ENCODE results near the gene RBM14.

- TF ChIP-seq, protein P1, sequence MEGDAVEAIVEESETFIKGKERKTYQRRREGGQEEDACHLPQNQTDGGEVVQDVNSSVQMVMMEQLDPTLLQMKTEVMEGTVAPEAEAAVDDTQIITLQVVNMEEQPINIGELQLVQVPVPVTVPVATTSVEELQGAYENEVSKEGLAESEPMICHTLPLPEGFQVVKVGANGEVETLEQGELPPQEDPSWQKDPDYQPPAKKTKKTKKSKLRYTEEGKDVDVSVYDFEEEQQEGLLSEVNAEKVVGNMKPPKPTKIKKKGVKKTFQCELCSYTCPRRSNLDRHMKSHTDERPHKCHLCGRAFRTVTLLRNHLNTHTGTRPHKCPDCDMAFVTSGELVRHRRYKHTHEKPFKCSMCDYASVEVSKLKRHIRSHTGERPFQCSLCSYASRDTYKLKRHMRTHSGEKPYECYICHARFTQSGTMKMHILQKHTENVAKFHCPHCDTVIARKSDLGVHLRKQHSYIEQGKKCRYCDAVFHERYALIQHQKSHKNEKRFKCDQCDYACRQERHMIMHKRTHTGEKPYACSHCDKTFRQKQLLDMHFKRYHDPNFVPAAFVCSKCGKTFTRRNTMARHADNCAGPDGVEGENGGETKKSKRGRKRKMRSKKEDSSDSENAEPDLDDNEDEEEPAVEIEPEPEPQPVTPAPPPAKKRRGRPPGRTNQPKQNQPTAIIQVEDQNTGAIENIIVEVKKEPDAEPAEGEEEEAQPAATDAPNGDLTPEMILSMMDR (conservative IDR thresholded peaks at IDR 0.05 in 1 of 2, IDR thresholded peaks at IDR 0.05 in 1 of 2; ENCODE audit: low read depth in 1 of 2, low read length in 2 of 2), result no peak
- TF ChIP-seq EZH2 (IDR thresholded peaks at IDR 0.05; ENCODE audit: low read length, missing control alignments), result no peak
Measured at GRCh38 chr11:66632952-66633351, 16.5 kb downstream of the RBM14 start.

Measured in fibroblast of lung (primary cell).